Fibroblast of lung (primary cell): ENCODE measurements around the gene ATP6V0B. TPM values are rescaled to one million over a fixed set of nuclear protein-coding genes. Genes with fewer than 3 reads are reported as not detected.

Source experiments
- DNase-seq, 2 donors: peaks; one replicate each; pipeline versions ENCODE4 v3.0.0 to v3.0.0-alpha.2; 2010; ENCODE audit warnings: low read depth in 2 of 2
- H2AFZ ChIP-seq: 2 replicates; pipeline ENCODE4 v1.5.1; 2012; ENCODE audit warnings: low read length, control low read depth, inconsistent platforms
- H3K27ac ChIP-seq: 2 replicates; pipeline ENCODE4 v1.5.1; 2011; ENCODE audit warnings: low read length, control low read depth; ENCODE audit not compliant: insufficient read depth
- H3K27me3 ChIP-seq: 2 replicates; pipeline ENCODE4 v1.5.1; 2011; ENCODE audit warnings: mild to moderate bottlenecking, low read length; ENCODE audit not compliant: control insufficient read depth, insufficient read depth
- H3K36me3 ChIP-seq: 2 replicates; pipeline ENCODE4 v1.5.1; 2011; ENCODE audit warnings: low read length; ENCODE audit not compliant: control insufficient read depth, insufficient read depth
- H3K4me1 ChIP-seq: 2 replicates; pipeline ENCODE4 v1.5.1; 2011; ENCODE audit warnings: low read length; ENCODE audit not compliant: control insufficient read depth, insufficient read depth; ENCODE audit errors: extremely low read depth
- H3K4me2 ChIP-seq: 2 replicates; pipeline ENCODE4 v1.5.1; 2011; ENCODE audit warnings: low read length, control low read depth; ENCODE audit not compliant: insufficient read depth; ENCODE audit errors: extremely low read depth
- H3K4me3 ChIP-seq, 4 experiments: fragments of 200-600 bp in 1 of 4; sonication (generic) in 1 of 4; replicated peaks in 1 of 4; 2 replicates each; pipeline ENCODE4 v1.5.1; 2011 to 2016; ENCODE audit warnings: low read length in 4 of 4, low read depth in 3 of 4, mild to moderate bottlenecking in 3 of 4, control low read depth in 2 of 4, inconsistent platforms in 1 of 4, mixed read lengths in 1 of 4; ENCODE audit not compliant: insufficient read depth in 1 of 4; ENCODE audit errors: control extremely low read depth in 1 of 4
- H3K79me2 ChIP-seq: 2 replicates; pipeline ENCODE4 v1.5.1; 2012; ENCODE audit warnings: mild to moderate bottlenecking, low read length, inconsistent platforms; ENCODE audit not compliant: control insufficient read depth, insufficient read depth
- H3K9ac ChIP-seq: 2 replicates; pipeline ENCODE4 v1.5.1; 2011; ENCODE audit warnings: mild to moderate bottlenecking, low read length, control low read depth; ENCODE audit not compliant: insufficient read depth
- H3K9me3 ChIP-seq: 2 replicates; pipeline ENCODE4 v1.5.1; 2012; ENCODE audit warnings: low read depth, low read length; ENCODE audit not compliant: control insufficient read depth, insufficient read depth
- H4K20me1 ChIP-seq: 2 replicates; pipeline ENCODE4 v1.5.1; 2011; ENCODE audit warnings: low read length; ENCODE audit not compliant: control insufficient read depth, insufficient read depth; ENCODE audit errors: extremely low read depth
- CTCF ChIP-seq, 2 donors: IDR thresholded peaks in 1 of 2; conservative IDR thresholded peaks in 1 of 2; 1 replicate in 1 of 2; 2 replicates in 1 of 2; pipeline ENCODE4 v1.5.1; 2011 to 2012; ENCODE audit warnings: low read length in 2 of 2, control low read depth in 1 of 2, inconsistent platforms in 1 of 2, low read depth in 1 of 2, mild to moderate bottlenecking in 1 of 2
- EZH2 ChIP-seq: IDR thresholded peaks from 2 replicates; pipeline ENCODE4 v1.5.1; 2012; ENCODE audit warnings: low read length, control low read depth, mild to moderate bottlenecking; ENCODE audit errors: missing control alignments
- polyA plus RNA-seq, 2 donors: library from polyadenylated mRNA; depleted of rRNA in 1 of 2; stranded (reverse) in 1 of 2; unstranded in 1 of 2; fragments of >200 nt; gene quantifications; 2 replicates each; pipeline ENCODE4 v1.2.1, GENCODE V29; 2011 to 2012; ENCODE audit warnings: missing spikeins in 1 of 2
- total RNA-seq: library from RNA; depleted of rRNA; stranded (reverse); fragments of >200 nt; gene quantifications from 2 replicates; pipeline ENCODE4 v1.2.1, GENCODE V29; 2014

ATP6V0B gene
- total and polyA plus RNA-seq, 2 donors (not counting 1 experiment from before 2014, with no cell fraction given) = 83.5 to 121 TPM

DNA sequence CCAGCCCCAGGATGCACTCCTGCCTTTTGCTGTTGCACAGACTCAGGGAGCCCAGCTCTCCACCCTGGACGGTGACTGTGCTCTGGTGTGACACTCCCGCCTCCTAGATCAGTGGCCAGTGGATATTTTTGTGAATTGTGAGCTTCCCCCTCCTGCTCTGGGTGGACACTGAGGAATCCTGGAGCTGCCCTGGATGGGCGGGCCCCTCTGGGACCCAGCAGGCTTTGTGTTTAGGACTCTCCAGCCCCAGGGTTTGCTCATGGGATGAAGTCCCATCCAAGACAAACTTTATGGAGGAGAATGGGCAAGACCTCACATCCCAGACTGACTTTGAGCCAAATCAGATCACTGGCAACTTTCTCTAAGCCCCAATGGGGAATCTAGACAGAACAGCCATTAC, 40.4 kb downstream of the ATP6V0B start:
- no peak overlapping the region for H3K4me2 ChIP-seq
- DNase-seq = no peak
- H2AFZ ChIP-seq = no peak overlapping the region

GRCh38 chr1:44016041-44016889, 41.5 kb downstream of the ATP6V0B start:
- TF ChIP-seq CTCF (conservative IDR thresholded peaks at IDR 0.05 in 1 of 2, IDR thresholded peaks at IDR 0.05 in 1 of 2; ENCODE audit: low read depth in 1 of 2, low read length in 2 of 2) (no peak), EZH2 (no peak)
- Histone ChIP-seq H3K4me3 (no peak overlapping the region), H3K4me1 (no peaks in the 10 kb centered on the region), H3K27ac (no peak overlapping the region), H2AFZ (no peak overlapping the region), H3K9me3 (no peaks in the 10 kb centered on the region), H3K36me3 (no peaks in the 10 kb centered on the region), H3K79me2 (no peaks in the 10 kb centered on the region), H3K27me3 (no peaks in the 10 kb centered on the region), H3K4me2 (no peak overlapping the region), H4K20me1 (no peaks in the 10 kb centered on the region), H3K9ac (no peak overlapping the region)
- DNase-seq = no peak

More for the DNA sequence above, 40.4 kb downstream of the ATP6V0B start:
- no peak overlapping the region for H3K27ac ChIP-seq
- no peaks in the 10 kb centered on the region for H3K36me3 ChIP-seq
- H3K79me2 ChIP-seq = no peaks in the 10 kb centered on the region
- no peaks in the 10 kb centered on the region for H3K4me1 ChIP-seq
- H3K9me3 ChIP-seq = no peaks in the 10 kb centered on the region
- H3K9ac ChIP-seq = no peak overlapping the region
- no peak overlapping the region for H3K4me3 ChIP-seq
- TF ChIP-seq CTCF (conservative IDR thresholded peaks at IDR 0.05 in 1 of 2, IDR thresholded peaks at IDR 0.05 in 1 of 2; ENCODE audit: low read depth in 1 of 2, low read length in 2 of 2) (no peak), EZH2 (no peak)
- no peaks in the 10 kb centered on the region for H4K20me1 ChIP-seq
- H3K27me3 ChIP-seq = no peaks in the 10 kb centered on the region

DNA sequence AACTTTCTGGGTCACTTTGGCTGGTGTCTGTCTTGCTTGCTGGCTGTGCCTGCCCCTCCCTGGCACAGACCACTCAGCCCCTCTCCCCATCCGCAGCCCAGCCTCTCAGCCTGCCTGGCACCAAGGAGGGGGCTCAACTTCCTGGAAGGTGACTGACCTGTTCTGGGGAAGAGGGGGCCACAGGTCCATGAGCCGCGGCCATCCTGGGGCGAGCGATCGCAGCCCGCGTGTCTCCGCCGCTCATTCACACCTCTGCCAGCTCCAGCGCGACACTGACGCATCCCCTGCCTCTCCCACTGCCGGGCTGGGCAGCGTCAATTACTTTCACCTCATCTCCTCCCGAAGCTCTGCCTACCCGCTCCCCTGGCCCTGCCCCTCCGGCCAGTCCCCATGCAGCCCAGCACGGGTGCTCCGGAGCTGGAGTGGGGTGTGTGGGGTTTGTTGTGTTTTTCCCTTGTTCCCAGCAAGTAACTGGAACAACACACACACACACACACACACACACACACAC, 42.2 kb downstream of the ATP6V0B start:
- no peak overlapping the region for H3K27ac ChIP-seq
- no peak overlapping the region for H3K4me2 ChIP-seq
- TF ChIP-seq EZH2 = no peak
- no peak for TF ChIP-seq CTCF (conservative IDR thresholded peaks at IDR 0.05 in 1 of 2, IDR thresholded peaks at IDR 0.05 in 1 of 2; ENCODE audit: low read depth in 1 of 2, low read length in 2 of 2)
- no peaks in the 10 kb centered on the region for H3K9me3 ChIP-seq
- no peaks in the 10 kb centered on the region for H3K27me3 ChIP-seq
- no peak overlapping the region for H3K4me3 ChIP-seq
- no peaks in the 10 kb centered on the region for H3K79me2 ChIP-seq
- no peaks in the 10 kb centered on the region for H4K20me1 ChIP-seq
- DNase-seq = peak in 1 of 2 donors; percentile 28
- H3K4me1 ChIP-seq = no peaks in the 10 kb centered on the region
- no peak overlapping the region for H2AFZ ChIP-seq
- H3K9ac ChIP-seq = no peak overlapping the region
- no peaks in the 10 kb centered on the region for H3K36me3 ChIP-seq
